Measurements from ENCODE around the gene KIF11.

Gene KIF11

DNA sequence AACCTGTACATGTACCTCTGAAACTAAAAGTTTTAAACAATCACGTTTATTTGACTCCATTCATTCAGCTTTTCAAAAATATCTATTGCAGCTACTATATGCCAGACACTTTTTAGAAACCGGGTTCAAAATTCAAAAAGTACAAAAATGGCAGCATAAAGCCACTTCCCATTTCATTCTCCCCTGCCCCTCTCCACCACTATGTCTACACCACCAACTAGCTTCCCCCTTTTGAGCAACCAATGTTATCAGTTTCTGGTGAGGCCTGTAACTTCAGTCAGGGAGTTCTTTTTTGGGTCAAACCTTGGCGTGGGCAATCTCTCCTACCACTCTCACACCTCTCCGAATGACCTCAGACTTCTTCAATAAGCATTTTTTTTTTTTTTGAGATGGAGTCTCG lies 85.3 kb downstream of the KIF11 start:
- DNase-seq (ENCODE audit: low read depth) = no peak

DNA sequence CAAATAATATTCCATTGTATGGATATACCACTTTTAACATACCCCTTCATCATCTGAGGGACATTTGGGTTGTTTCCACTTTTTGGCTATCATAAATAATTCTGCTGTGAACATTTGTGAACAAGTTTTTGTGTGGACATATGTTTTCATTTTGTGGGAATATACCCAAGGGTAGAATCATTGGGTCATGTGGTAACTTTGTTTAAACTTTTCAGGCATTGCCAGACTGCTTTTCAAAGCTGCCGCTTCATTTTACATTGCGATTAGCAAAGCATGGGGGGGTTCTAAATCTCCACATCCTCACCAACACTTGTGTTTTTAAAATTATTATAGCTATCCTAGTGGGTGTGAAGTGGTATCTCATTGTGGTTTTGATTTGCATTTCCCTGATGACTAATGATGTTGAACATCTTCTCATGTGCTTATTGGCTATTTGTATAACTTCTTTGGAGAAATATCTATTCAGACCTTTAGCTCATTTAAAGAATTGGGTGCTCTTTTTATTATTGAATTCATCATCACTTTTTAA lies 88.4 kb downstream of the KIF11 start:
- no peak for DNase-seq (ENCODE audit: low read depth)

- no peak for DNase-seq (ENCODE audit: low read depth)
These were observed 95.6 kb downstream of the KIF11 start for GRCh38 chr10:92688573-92688926.

DNA sequence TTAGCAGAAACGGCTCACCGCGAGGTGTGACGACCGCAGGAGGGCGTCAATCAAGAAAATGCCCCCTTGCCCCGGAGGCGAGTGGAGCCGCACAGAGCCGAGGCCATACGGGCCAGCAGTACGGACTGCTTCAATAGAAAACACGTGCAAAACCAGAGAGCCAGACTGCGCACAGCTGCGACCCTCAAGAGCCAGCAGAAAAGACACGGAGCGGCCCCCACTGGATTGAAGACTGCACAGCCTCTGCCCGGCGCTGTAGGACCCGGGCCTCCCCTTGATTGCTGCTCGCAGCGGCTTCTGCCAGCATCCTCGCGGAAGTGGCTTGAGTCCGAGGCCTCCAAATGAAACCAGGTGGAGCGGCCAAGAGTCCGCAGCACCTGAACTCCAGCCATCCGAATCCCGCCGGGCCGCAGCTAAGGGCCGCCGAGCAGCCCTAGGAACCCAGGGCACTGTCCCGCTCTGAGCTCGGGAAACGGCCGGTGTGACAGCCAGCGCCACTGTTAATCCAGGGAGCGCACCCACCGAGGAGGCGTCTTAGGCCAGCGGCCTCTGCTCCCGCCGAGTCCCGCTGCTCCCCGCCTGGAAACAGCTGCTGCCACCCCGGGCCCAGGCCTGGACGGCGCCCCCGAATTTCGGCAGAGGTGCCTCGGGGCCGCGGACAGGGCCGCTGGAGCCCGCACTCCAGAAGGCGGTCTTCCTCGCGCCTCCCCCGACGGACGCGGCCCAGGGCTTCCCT lies 96.2 kb downstream of the KIF11 start:
- DNase-seq (ENCODE audit: low read depth) = no peak

DNA sequence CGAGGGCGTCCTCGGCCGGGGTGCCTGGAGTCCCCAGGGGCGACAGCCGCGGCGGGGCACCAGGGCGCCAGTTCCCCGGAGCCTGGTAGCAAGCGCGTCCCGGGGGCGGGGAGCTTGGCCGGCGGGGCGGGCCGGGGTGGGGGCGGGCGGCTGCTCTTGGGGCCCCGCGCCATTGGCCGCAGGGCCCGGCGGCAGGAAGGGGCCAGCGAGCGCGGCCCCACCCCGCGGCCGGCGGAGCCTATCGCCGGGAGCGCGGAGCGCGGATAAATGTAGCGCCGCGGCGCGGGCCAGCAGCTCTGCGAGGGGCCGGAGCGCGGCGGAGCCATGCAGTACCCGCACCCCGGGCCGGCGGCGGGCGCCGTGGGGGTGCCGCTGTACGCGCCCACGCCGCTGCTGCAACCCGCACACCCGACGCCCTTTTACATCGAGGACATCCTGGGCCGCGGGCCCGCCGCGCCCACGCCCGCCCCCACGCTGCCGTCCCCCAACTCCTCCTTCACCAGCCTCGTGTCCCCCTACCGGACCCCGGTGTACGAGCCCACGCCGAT lies 96.8 kb downstream of the KIF11 start, which contains the start of gene HHEX:
TSS of gene HHEX (plus strand) at position 293 of the 548 bp plus-strand sequence. CDS start at position 325, 32 bp downstream.
- peak; percentile 33 for DNase-seq (ENCODE audit: low read depth)

GRCh38 chr10:92690211-92690914 lies 97.4 kb downstream of the KIF11 start:
- peak; percentile 66 for DNase-seq (ENCODE audit: low read depth)

DNA sequence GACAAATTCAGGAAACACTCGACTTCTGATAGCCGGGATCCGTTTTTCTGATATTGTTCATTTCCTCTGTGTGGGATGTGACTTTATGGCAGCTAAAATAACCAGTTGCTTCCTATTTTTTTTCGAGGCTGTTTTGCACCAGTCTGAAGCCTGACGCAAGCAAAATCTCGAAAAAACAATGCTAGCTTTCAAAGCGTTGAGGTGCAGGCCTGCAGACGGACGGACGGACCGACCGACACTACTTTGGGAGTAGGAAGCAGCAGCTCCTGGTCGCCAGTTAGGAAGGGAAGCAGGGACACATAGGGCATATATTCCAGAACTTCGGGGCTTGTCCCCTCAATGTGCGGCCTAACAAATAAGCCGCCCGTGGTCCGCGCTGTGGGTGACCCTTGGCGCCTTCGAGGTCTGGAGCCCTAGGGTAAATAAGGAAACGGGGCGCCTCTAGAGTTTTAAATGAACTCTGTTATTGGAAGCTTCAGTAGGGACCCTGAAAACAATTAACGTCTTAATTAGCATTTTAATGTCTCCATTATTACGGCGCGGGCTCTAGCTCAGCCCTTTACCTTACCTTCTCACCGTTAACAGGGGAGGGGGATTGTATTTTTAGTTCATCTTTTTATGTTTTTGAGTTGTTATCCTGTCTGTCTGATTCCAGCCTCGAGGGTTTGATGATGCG lies 98.1 kb downstream of the KIF11 start:
- no peak for DNase-seq (ENCODE audit: low read depth)

GRCh38 chr10:92691591-92692079 lies 98.7 kb downstream of the KIF11 start:
- DNase-seq (ENCODE audit: low read depth) = no peak

- no peak for DNase-seq (ENCODE audit: low read depth)
These were observed 99.2 kb downstream of the KIF11 start for GRCh38 chr10:92692080-92692671.

DNA sequence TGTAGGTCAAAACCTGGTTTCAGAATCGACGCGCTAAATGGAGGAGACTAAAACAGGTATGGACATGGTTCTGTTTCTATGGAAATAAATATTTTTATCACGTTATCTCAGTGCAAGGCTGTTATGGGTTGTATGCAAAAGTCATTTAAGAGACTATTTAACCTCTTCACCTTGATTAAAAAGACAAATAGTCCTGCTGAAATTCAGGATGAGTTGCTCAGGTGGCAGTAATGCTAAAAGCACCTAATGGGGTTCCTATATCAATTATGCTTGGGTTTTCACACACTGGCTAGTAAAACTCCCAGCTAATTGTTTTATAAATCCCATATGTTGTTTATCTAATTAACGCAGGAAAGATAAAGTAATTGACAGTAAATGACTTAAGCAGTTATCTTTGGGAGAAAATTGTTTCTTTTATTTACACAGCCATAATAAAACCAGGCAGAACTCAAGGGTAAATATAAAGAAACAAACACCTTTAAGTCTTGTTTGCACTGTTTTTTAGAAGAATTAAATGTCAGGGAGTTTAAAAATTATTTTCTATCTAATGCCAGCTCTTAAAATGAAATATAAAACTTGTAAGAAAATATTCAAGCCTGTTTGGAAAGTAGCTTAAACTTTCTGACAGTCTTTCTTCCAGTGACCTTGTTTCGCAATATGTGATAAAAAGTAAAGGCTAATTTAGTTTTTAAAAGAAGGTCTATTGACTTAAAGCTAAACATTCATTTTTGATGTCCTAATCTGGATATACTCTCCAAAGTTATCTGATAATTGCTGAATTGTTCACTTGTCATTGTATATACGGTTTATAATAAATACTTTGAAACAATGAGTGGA lies 100.0 kb downstream of the KIF11 start:
- DNase-seq (ENCODE audit: low read depth) = no peak

DNA sequence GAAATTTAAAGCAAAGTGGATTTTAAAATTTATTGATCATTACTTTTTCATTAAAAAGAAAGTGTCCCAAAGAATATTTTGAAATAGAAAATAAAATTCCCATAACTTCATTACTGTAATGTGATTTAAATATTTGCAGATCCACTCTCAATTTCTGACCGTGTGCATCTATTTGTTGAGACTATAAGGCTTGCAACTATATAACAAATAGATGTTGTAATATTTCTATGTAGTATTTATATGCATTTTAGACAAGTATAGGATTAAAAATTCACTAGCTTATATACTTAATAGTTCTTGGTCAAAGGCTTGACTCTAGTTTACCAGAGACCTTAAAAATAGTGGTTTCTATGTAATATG lies 100.6 kb downstream of the KIF11 start:
- no peak for DNase-seq (ENCODE audit: low read depth)

- DNase-seq (ENCODE audit: low read depth) = no peak
These were observed 103.0 kb downstream of the KIF11 start for GRCh38 chr10:92695679-92696605.

DNA sequence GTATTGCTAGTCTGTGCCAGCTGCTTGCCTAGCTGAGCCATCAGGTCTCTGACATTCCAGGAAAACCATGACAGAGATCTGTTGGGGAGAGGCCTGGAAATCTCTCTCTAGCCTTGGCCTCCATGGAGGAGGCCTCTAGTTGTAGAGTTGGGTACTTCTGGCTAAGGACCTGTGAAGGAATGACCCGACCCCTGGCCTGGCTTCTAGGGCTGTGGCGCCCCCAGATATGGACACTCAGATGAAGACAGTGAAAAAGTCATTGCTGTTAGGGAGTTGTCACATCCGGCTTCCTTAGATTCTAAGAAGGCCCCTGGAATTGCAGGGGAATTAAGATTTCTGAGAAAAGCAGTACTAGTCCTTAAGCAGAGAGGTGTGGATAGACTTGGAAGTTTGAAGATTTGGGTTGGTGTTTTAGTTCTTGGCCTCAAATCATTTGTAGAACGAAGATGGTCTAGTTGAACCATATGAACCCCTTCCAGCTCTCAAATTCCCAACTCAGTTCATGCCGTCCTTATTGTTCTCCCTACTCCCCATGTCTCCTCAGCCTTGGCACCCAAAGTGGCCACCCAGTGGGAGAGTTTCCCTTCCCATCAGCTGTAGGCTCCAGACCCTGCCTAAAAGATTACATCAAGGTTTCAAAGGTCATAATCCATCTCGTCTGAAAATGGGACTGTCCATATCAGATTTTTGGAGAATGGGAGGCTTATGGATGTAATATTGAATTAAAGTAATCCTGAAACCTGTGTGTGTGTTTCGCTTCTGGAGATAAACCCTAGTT lies 103.9 kb downstream of the KIF11 start:
- no peak for DNase-seq (ENCODE audit: low read depth)

DNA sequence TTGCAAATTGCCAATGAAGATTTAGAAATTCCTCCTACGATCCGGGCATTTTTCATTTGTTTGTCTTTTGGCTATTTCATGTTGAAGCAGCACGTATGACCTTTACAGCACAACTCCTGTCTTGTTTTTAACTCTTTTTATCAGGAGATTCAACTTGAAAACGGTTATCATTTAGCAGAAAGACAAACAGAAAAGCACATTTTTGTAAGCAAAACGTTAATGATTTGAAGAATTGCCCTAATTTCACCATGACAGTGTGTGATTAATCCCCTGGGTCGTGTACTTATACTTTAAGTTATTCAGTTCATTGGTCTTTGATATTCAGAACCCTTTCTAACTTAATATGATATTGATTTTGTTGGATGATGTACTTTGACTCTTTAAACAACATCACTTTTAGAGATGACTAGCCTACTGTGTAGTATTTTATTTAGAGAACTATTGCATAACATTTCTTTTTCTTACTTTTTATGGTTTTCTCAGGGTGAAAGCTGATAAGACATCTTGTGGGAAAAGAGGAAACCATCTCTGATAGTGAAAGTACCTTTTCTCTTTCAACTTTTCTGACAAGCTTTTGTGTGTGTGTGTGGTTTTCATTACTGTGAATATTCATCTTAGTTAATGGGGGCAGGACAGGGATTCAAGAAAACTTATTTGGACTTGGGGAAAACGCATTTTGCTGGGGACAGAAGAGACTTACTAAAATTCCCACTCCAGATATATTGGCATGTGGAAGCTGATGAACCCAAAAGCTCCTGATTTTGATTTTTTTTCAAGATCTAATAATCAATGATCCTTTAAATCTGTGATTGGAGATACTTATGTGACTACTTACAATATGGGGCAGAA lies 105.0 kb downstream of the KIF11 start:
- no peak for DNase-seq (ENCODE audit: low read depth)

GRCh38 chr10:92699193-92699517 lies 106.2 kb downstream of the KIF11 start:
- DNase-seq (ENCODE audit: low read depth) = no peak

DNA sequence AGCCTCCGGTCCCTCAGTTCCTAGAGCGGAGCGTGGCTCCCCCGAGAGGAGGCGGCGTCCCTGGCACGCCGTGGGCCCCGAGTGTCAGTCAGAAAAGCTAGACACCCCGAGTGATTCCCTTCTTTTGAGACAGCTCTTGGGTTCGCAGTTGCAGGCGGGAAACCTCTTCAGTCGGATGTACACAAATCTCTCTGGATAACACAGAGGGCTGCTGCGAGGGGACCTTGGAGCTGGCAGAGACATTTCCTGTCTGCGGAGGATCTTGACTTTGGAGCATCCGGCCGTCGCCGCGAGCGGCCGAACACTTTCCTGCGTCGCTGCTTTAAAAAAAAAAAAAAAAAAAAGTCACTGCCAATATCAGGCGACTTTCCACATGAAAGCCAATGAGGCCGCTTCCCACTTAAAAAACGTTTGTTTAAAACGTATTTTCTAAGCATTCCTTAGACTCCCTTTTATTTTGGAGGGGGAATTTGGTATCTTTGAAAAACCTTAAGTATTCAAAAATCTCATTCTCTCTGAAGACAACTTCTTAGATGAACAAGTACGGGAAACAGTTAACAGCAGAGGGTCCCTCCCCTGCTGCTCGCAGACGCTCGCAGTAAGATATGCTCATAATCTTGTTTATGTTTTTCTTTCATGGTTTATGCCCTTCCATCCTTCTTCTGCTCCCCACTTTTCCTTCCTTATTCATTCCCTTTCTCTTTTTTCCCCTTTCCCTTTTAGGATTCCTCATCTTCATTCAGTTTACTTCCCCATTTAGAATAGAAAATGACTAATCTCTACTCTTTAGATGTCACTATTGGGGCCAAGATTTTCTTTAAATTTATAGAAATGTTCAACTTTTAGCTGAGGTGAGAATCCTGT lies 106.8 kb downstream of the KIF11 start:
- DNase-seq (ENCODE audit: low read depth) = no peak

- DNase-seq (ENCODE audit: low read depth) = no peak
These were observed 109.5 kb downstream of the KIF11 start for GRCh38 chr10:92702301-92702916.

Data from stimulated activated CD8-positive, alpha-beta memory T cell treated with anti-CD3 and anti-CD28 coated beads, Interleukin-12 subunit alpha, Interleukin-12 subunit beta, amount 100 ng/mL, for 4 hours (primary cell).